ENCODE data around the gene CEACAM18. TPM values are rescaled to one million over a fixed set of nuclear protein-coding genes. Genes with fewer than 3 reads are reported as not detected.

CEACAM18 gene
- total and polyA plus RNA-seq, 2 of the 4 experiments (the other 2 are of a cell fraction): not detected

GRCh38 chr19:51430221-51430620 is 48.1 kb upstream of the CEACAM18 start:
- Histone ChIP-seq H3K23ac (ENCODE audit: low read depth, low read length) (no peak overlapping the region), H2AK9ac (replicated peaks; ENCODE audit: low read depth, low read length, poor library complexity) (no peak overlapping the region)

More at GRCh38 chr19:51430221-51430620, 48.1 kb upstream of the CEACAM18 start:
- no peak overlapping the region for H3K14ac ChIP-seq (replicated peaks; ENCODE audit: low read depth, low read length)
- no peaks in the 10 kb centered on the region for H3K27me3 ChIP-seq (ENCODE audit: control insufficient read depth, insufficient read depth, low read length)
- H2BK20ac ChIP-seq (ENCODE audit: low read depth, low read length): no peak overlapping the region
- TF ChIP-seq CEBPB (IDR thresholded peaks at IDR 0.05; ENCODE audit: low read depth, low read length): no peak
- TF ChIP-seq MAFK (IDR thresholded peaks at IDR 0.05; ENCODE audit: low read depth, low read length): no peak
- TF ChIP-seq CTCF (conservative IDR thresholded peaks at IDR 0.05; ENCODE audit: low read depth, low read length): no peak
- no peak for TF ChIP-seq MXI1 (IDR thresholded peaks at IDR 0.05; ENCODE audit: borderline replicate concordance, low read depth, low read length)
- TF ChIP-seq RCOR1 (IDR thresholded peaks at IDR 0.05; ENCODE audit: insufficient replicate concordance, low read length): no peak
- no peak for TF ChIP-seq BHLHE40 (IDR thresholded peaks at IDR 0.05; ENCODE audit: low read depth, low read length)
- TF ChIP-seq CHD1 (IDR thresholded peaks at IDR 0.05; ENCODE audit: low read depth, low read length): no peak
- no peak for TF ChIP-seq NFE2L2 (IDR thresholded peaks at IDR 0.05; ENCODE audit: low read depth, low read length)
- TF ChIP-seq RAD21 (IDR thresholded peaks at IDR 0.05; ENCODE audit: low read length): no peak
- TF ChIP-seq SMC3 (IDR thresholded peaks at IDR 0.05; ENCODE audit: low read depth, low read length): no peak
- no peak for TF ChIP-seq USF2 (IDR thresholded peaks at IDR 0.05; ENCODE audit: low read depth, low read length)
- no peak for TF ChIP-seq POLR2A (IDR thresholded peaks at IDR 0.05; ENCODE audit: low read depth, low read length)
- no peaks in the 10 kb centered on the region for H3K9me1 ChIP-seq (ENCODE audit: insufficient read depth, low read length)
- no peaks in the 10 kb centered on the region for H3K4me1 ChIP-seq (ENCODE audit: control insufficient read depth, insufficient read depth, low read length)
- H3K27ac ChIP-seq (ENCODE audit: insufficient read depth, low read length): no peak overlapping the region
- POLR2A ChIA-PET (ENCODE audit: unreplicated experiment): no interaction called here
- H2AK5ac ChIP-seq (ENCODE audit: low read depth, low read length): no peak overlapping the region
- CTCF ChIA-PET: no interaction called here
- no peak overlapping the region for H2BK120ac ChIP-seq (ENCODE audit: low read depth, low read length)
- H2BK5ac ChIP-seq (ENCODE audit: low read depth, low read length, poor library complexity, severe bottlenecking): no peak overlapping the region
- no peak overlapping the region for H3K4me3 ChIP-seq (ENCODE audit: insufficient read depth, low read depth, low read length)
- H3K9ac ChIP-seq (ENCODE audit: low read depth, low read length): no peak overlapping the region
- H3K4ac ChIP-seq (ENCODE audit: low read depth, low read length): no peak overlapping the region
- no CpG with 5 or more reads among the region's 3 CpGs for WGBS, 2 experiments (ENCODE audit: extremely low coverage in 2 of 2, insufficient read length in 1 of 2)
- H4K91ac ChIP-seq (ENCODE audit: insufficient read depth, low read depth, low read length): no peak overlapping the region
- H3K56ac ChIP-seq (ENCODE audit: extremely low read depth, insufficient read depth, low read length): no peak overlapping the region
- no TSS peak for BruUV-seq (replicated peaks)
- no peak overlapping the region for H2AFZ ChIP-seq (replicated peaks; ENCODE audit: low read length, poor library complexity)
- no peak overlapping the region for H2BK15ac ChIP-seq (ENCODE audit: low read depth, low read length)
- intact Hi-C loops (cut with micrococcal nuclease): no loop called here
- H3K9me3 ChIP-seq (ENCODE audit: control insufficient read depth, insufficient read depth, low read length): no peaks in the 10 kb centered on the region
- no peak for ATAC-seq (ENCODE audit: low read depth)
- no peaks in the 10 kb centered on the region for H4K20me1 ChIP-seq (ENCODE audit: insufficient read depth, low read length)
- dilution Hi-C loops (cut with HindIII; ENCODE audit: low sequenced_read_pairs, unreplicated experiment): no loop called here
- H3K18ac ChIP-seq (ENCODE audit: low read depth, low read length): no peak overlapping the region
- no peak for DNase-seq
- H3K79me1 ChIP-seq (ENCODE audit: low read depth in 1 of 2, low read length in 2 of 2): no peaks in the 10 kb centered on the region
- no peak overlapping the region for H4K5ac ChIP-seq (ENCODE audit: low read depth, low read length)
- no peak overlapping the region for H4K8ac ChIP-seq (ENCODE audit: low read depth in 2 of 2, low read length in 2 of 2)
- H3K36me3 ChIP-seq (ENCODE audit: control insufficient read depth, insufficient read depth, low read length): no peaks in the 10 kb centered on the region
- in situ Hi-C loops (cut with MboI; ENCODE audit: low sequenced_read_pairs): no loop called here
- H3K4me2 ChIP-seq (ENCODE audit: low read depth, low read length): no peak overlapping the region

All from IMR-90 (cell line).